ENCODE data around the gene CD247.

- no peak for TF ChIP-seq RARB (CRISPR knock-in tag; IDR thresholded peaks at IDR 0.05)
- no peak for TF ChIP-seq PATZ1 (CRISPR knock-in tag; IDR thresholded peaks at IDR 0.05; ENCODE audit: borderline replicate concordance)
- no peak for TF ChIP-seq TCF4 (CRISPR knock-in tag; IDR thresholded peaks at IDR 0.05; ENCODE audit: borderline replicate concordance)
Observed at GRCh38 chr1:167460836-167461235, 57.5 kb downstream of the CD247 start.
